K562 (cell line): ENCODE data around the gene RHOBTB3. TPM values are rescaled to one million over a fixed set of nuclear protein-coding genes. Genes with fewer than 3 reads are reported as not detected.

ENCODE experiments used
- ATAC-seq: fragments of 200-7000 bp; cut with Tn5 transposase; 3 replicates; pipeline ENCODE4 v1.9.1; 2020; ENCODE audit warnings: moderate library complexity
- BruUV-seq: library from RNA; stranded (reverse); fragments of 400-500 nt; replicated peaks from 2 replicates; lab custom pipeline; 2021; lab: Mats Ljungman, UMichigan
- CTCF ChIA-PET: fragments of 300-600 bp; formaldehyde crosslinking; extraction: SDS; loops from one replicate; lab custom pipeline; 2021; ENCODE audit warnings: low intra/inter-chr PET ratio; lab: Yijun Ruan, JAX
- POLR2A ChIA-PET: fragments of 300-600, 350-650 bp; sonication (Branson Sonifier 250); formaldehyde crosslinking; extraction: SDS; loops from one replicate; lab custom pipeline; 2021; ENCODE audit warnings: antibody characterized with exemption, inconsistent platforms; lab: Yijun Ruan, JAX
- DNase-seq, 4 experiments: peaks; one replicate each; pipeline versions ENCODE4 v3.0.0 to v3.0.0-alpha.2; 2011 to 2018; ENCODE audit warnings: low spot score in 3 of 4, mixed read lengths in 3 of 4; ENCODE audit errors: extremely low read depth in 1 of 4
- FAIRE-seq: peaks from 2 replicates; lab custom pipeline; 2011; peaks lifted over from hg19 to GRCh38; lab: Jason Lieb, UNC
- H2AFZ ChIP-seq: 2 replicates; pipeline ENCODE4 v1.6.0; 2011; ENCODE audit warnings: low read depth, low read length, control low read depth, inconsistent platforms
- H3K27ac ChIP-seq: fragments of 200-600 bp; 3 replicates; pipeline ENCODE4 v1.8.0; 2011; ENCODE audit warnings: low read depth, mild to moderate bottlenecking, control low read depth, inconsistent platforms, low read length, moderate library complexity, mixed read lengths; ENCODE audit errors: extremely low read depth
- H3K27me3 ChIP-seq, 2 experiments: fragments of 300-600 bp in 1 of 2; 2 replicates in 1 of 2; 3 replicates in 1 of 2; pipeline versions ENCODE4 v1.6.0 to v1.8.0; 2011; ENCODE audit warnings: inconsistent platforms in 2 of 2, low read length in 2 of 2, mild to moderate bottlenecking in 1 of 2, mixed read lengths in 1 of 2, moderate library complexity in 1 of 2; ENCODE audit not compliant: control insufficient read depth in 2 of 2, insufficient read depth in 2 of 2
- H3K36me3 ChIP-seq: fragments of 300-600 bp; 3 replicates; pipeline ENCODE4 v1.8.0; 2011; ENCODE audit warnings: mild to moderate bottlenecking, low read length, inconsistent platforms; ENCODE audit not compliant: control insufficient read depth, insufficient read depth
- H3K4me1 ChIP-seq, 2 experiments: fragments of 200-600 bp in 1 of 2; replicated peaks in 1 of 2; 2 replicates in 1 of 2; 3 replicates in 1 of 2; pipeline versions ENCODE4 v1.5.1 to v1.8.0; 2011; ENCODE audit warnings: inconsistent platforms in 2 of 2, low read length in 2 of 2, mild to moderate bottlenecking in 1 of 2, mixed read lengths in 1 of 2, moderate library complexity in 1 of 2; ENCODE audit not compliant: control insufficient read depth in 2 of 2, insufficient read depth in 2 of 2
- H3K4me2 ChIP-seq: 2 replicates; pipeline ENCODE4 v1.6.1; 2011; ENCODE audit warnings: low read length, control low read depth, inconsistent platforms, mixed read lengths; ENCODE audit not compliant: insufficient read depth
- H3K4me3 ChIP-seq: fragments of 200-600 bp; sonication (generic), shearing (Covaris generic); 2 replicates; pipeline ENCODE4 v1.5.1; 2016; ENCODE audit warnings: control low read depth, inconsistent platforms
- H3K79me2 ChIP-seq: fragments of 200-600 bp; 3 replicates; pipeline ENCODE4 v1.8.0; 2011; ENCODE audit warnings: low read length, inconsistent platforms; ENCODE audit not compliant: control insufficient read depth, insufficient read depth
- H3K9ac ChIP-seq, 2 experiments: 2 replicates each; pipeline versions ENCODE4 v1.6.0 to v1.6.1; 2011; ENCODE audit warnings: low read depth in 2 of 2, low read length in 2 of 2, control low read depth in 1 of 2, inconsistent platforms in 1 of 2, mild to moderate bottlenecking in 1 of 2, mixed read lengths in 1 of 2; ENCODE audit not compliant: insufficient read depth in 1 of 2
- H3K9me1 ChIP-seq: one replicate; pipeline ENCODE4 v1.6.0; 2011; ENCODE audit warnings: inconsistent platforms, mild to moderate bottlenecking, low read length, moderate library complexity; ENCODE audit not compliant: control insufficient read depth, insufficient read depth
- H3K9me3 ChIP-seq: replicated peaks from 2 replicates; pipeline ENCODE4 v1.5.1; 2011; ENCODE audit warnings: low read depth, low read length, inconsistent platforms; ENCODE audit not compliant: control insufficient read depth, insufficient read depth
- H4K20me1 ChIP-seq: replicated peaks from 2 replicates; pipeline ENCODE4 v1.6.1; 2011; ENCODE audit warnings: low read length, inconsistent platforms, mixed read lengths; ENCODE audit not compliant: control insufficient read depth, insufficient read depth
- C11orf30 ChIP-seq: fragments of 450-650 bp; IDR thresholded peaks from 2 replicates; pipeline ENCODE4 v1.6.1; 2016; ENCODE audit warnings: low read depth, mild to moderate bottlenecking
- CREB3 ChIP-seq: fragments of 450-650 bp; conservative IDR thresholded peaks from 2 replicates; pipeline ENCODE4 v1.6.1; 2016; ENCODE audit warnings: missing genetic modification characterization, low read depth, mild to moderate bottlenecking, missing compliant biosample characterization, moderate library complexity
- CXXC5 ChIP-seq: fragments of 250-450 bp; sonication (Bioruptor Pico); IDR thresholded peaks from 2 replicates; pipeline ENCODE4 v1.8.0; 2022; ENCODE audit warnings: inconsistent platforms, mild to moderate bottlenecking, moderate library complexity
- E2F6 ChIP-seq, 2 experiments: IDR thresholded peaks; 2 replicates each; pipeline ENCODE4 v1.6.1; 2011; ENCODE audit warnings: borderline replicate concordance in 1 of 2, control low read depth in 1 of 2, low read depth in 1 of 2, low read length in 1 of 2, mild to moderate bottlenecking in 1 of 2, mixed read lengths in 1 of 2, moderate library complexity in 1 of 2; ENCODE audit not compliant: insufficient read depth in 1 of 2, insufficient read length in 1 of 2, poor library complexity in 1 of 2, severe bottlenecking in 1 of 2; ENCODE audit errors: extremely low read depth in 1 of 2
- HMBOX1 ChIP-seq: sonication (generic); IDR thresholded peaks from 2 replicates; pipeline ENCODE4 v1.6.1; 2016
- HSF4 ChIP-seq: fragments of 250-450 bp; sonication (Bioruptor Pico); IDR thresholded peaks from 2 replicates; pipeline ENCODE4 v2.1.2; 2022; ENCODE audit warnings: mild to moderate bottlenecking, moderate library complexity, borderline replicate concordance
- L3MBTL2 ChIP-seq: fragments of 450-650 bp; IDR thresholded peaks from 2 replicates; pipeline ENCODE4 v1.6.1; 2016; ENCODE audit warnings: mild to moderate bottlenecking, moderate library complexity
- MTF1 ChIP-seq: fragments of 250-450 bp; sonication (Bioruptor Pico); IDR thresholded peaks from 2 replicates; pipeline ENCODE4 v1.9.0; 2021; ENCODE audit warnings: moderate library complexity, mild to moderate bottlenecking, inconsistent platforms, borderline replicate concordance
- NCOA2 ChIP-seq, 2 experiments: fragments of 450-650 bp; IDR thresholded peaks; 2 replicates each; pipeline ENCODE4 v1.6.1; 2018; ENCODE audit warnings: mild to moderate bottlenecking in 2 of 2, moderate library complexity in 1 of 2; ENCODE audit not compliant: partially characterized antibody in 2 of 2
- PYGO2 ChIP-seq: fragments of 450-650 bp; IDR thresholded peaks from 2 replicates; pipeline ENCODE4 v1.6.1; 2016; ENCODE audit warnings: mild to moderate bottlenecking, missing genetic modification characterization, moderate library complexity, missing compliant biosample characterization
- RBBP5 ChIP-seq: fragments of 200-600 bp; sonication (generic); IDR thresholded peaks from 2 replicates; pipeline ENCODE4 v1.6.1; 2012; ENCODE audit warnings: borderline replicate concordance, mild to moderate bottlenecking, low read length, control low read depth, inconsistent platforms; ENCODE audit not compliant: insufficient read depth, poor library complexity, severe bottlenecking
- SPI1 ChIP-seq: IDR thresholded peaks from 2 replicates; pipeline ENCODE4 v1.6.1; 2011; ENCODE audit warnings: low read depth, low read length, control low read depth, borderline replicate concordance
- ZBTB17 ChIP-seq: fragments of 450-650 bp; formaldehyde crosslinking; IDR thresholded peaks from 2 replicates; pipeline ENCODE4 v1.4.0; 2020; ENCODE audit warnings: mild to moderate bottlenecking
- ZKSCAN8 ChIP-seq: fragments of 200-800 bp; sonication (Bioruptor generic); IDR thresholded peaks from 2 replicates; pipeline ENCODE4 v1.6.1; 2016; ENCODE audit warnings: missing genetic modification characterization, missing compliant biosample characterization
- ZNF589 ChIP-seq: fragments of 200-800 bp; sonication (Bioruptor generic); IDR thresholded peaks from 2 replicates; pipeline ENCODE4 v1.6.1; 2016; ENCODE audit warnings: low read depth, missing genetic modification characterization, missing compliant biosample characterization
- ZNF766 ChIP-seq: fragments of 200-800 bp; sonication (Bioruptor generic); conservative IDR thresholded peaks from 2 replicates; pipeline ENCODE4 v1.6.1; 2016; ENCODE audit warnings: missing genetic modification characterization, missing compliant biosample characterization
- WGBS: fragments of 100-300 bp; shearing (Covaris generic); methylation state at CpG from one replicate; pipeline ENCODE4 v1.1.6; 2016; ENCODE audit warnings: low coverage, mixed read lengths; ENCODE audit not compliant: insufficient coverage; ENCODE audit errors: missing lambda C conversion rate; 5-methylcytosine and 5-hydroxymethylcytosine counted together
- in situ Hi-C: fragments of 300-500 bp; cut with MboI; formaldehyde crosslinking; loops from 4 replicates; pipeline ENCODE4 v1.15.0; 2018; ENCODE audit warnings: inconsistent platforms, mixed read lengths
- intact Hi-C: fragments of 100-400 bp; cut with micrococcal nuclease; formaldehyde crosslinking; loops from 2 replicates; pipeline ENCODE4 v1.14.2; 2022
- polyA plus RNA-seq, 8 experiments: library from polyadenylated mRNA; depleted of rRNA in 4 of 8; stranded (reverse) in 5 of 8; unstranded in 3 of 8; fragments of >200 nt; fragmentation: Nextera tagmentation in 2 of 8; fragmentation: Illumina TruSeq in 1 of 8; extraction: Ambion mirVana in 2 of 8; extraction: Trizol in 1 of 8; gene quantifications; 2 replicates each; pipeline versions ENCODE4 v1.2.1 to v1.2.3, GENCODE V29; 2011 to 2014; ENCODE audit warnings: inconsistent platforms in 1 of 8, missing spikeins in 1 of 8
- total RNA-seq, 7 experiments: library from RNA; depleted of rRNA in 6 of 7; stranded (reverse); fragments of >200 nt in 6 of 7; fragmentation: Illumina TruSeq in 2 of 7; extraction: Trizol in 2 of 7; gene quantifications; 2 replicates each; pipeline versions ENCODE4 v1.2.1 to v1.2.3, GENCODE V29; 2011 to 2021; ENCODE audit warnings: low replicate concordance in 1 of 7

The RHOBTB3 gene
- total and polyA plus RNA-seq, 9 of the 15 experiments (the other 6 are each of a cell fraction or from before 2014, with no cell fraction given), result 39.7 to 143 (median 115) TPM

- ChIA-PET POLR2A (interaction anchor here (0.6 to 6.1 kb wide), 9 partner anchors 8 to 833 kb away, joined by 3 to 41 read pairs (median 6); partner anchors contain the start of gene RFESD), CTCF (no interaction called here)
- 0 out of 3 replicates have a peak, but pooled peaks cover under 1% of the 10 kb centered on the region for H3K36me3 ChIP-seq
- H3K27me3 ChIP-seq, result no peaks in the 10 kb centered on the region; a peak in 1 of 5 replicates
- no peak for ATAC-seq
- H3K9me3 ChIP-seq, result no peaks in the 10 kb centered on the region
- no peaks in the 10 kb centered on the region for H3K9me1 ChIP-seq
- H4K20me1 ChIP-seq, result no peaks in the 10 kb centered on the region
- FAIRE-seq, result no peak
- peak overlapping the region; percentile 69 for H2AFZ ChIP-seq
- peak overlapping the region; percentile 57 for H3K4me2 ChIP-seq
- in situ Hi-C loops, result loop anchor here (5.0 kb wide), 1 partner anchor 60 kb away; no protein-coding TSS in a partner anchor
- DNase-seq, result no peak
- no TSS peak for BruUV-seq
- H3K27ac ChIP-seq, result peak overlapping the region; percentile 85
- peak overlapping the region; percentile 61 to 92; a peak in 3 of 4 replicates for H3K9ac ChIP-seq
- intact Hi-C loops, result loop anchor here (10.0 kb wide), 2 partner anchors 172 to 208 kb away; partner anchors contain the start of genes ARSK and SKIC3
- H3K79me2 ChIP-seq, result peaks cover 28% of the 10 kb centered on the region
- no peak overlapping the region for H3K4me3 ChIP-seq
- 14% methylated on average over 5 of the region's 5 CpGs for WGBS
- peaks cover 34 to 54% of the 10 kb centered on the region in 2 experiments for H3K4me1 ChIP-seq
- TF ChIP-seq PYGO2 (tag) (0 out of 2 replicates have a peak, but pooled peaks have one; percentile 9), L3MBTL2 (0 out of 2 replicates have a peak, but pooled peaks have one; percentile 11), RBBP5 (peak; percentile 23), ZNF589 (peak; percentile 50; the same call in 1 of the 2 replicates), C11orf30 (peak; percentile 24; the same call in 1 of the 2 replicates), ZKSCAN8 (0 out of 2 replicates have a peak, but pooled peaks have one; percentile 34), MTF1 (no peak), HSF4 (CRISPR knock-in tag) (no peak), ZBTB17 (CRISPR knock-in tag) (no peak), E2F6 (IDR thresholded peaks at IDR 0.05; ENCODE audit: borderline replicate concordance in 1 of 2, extremely low read depth in 1 of 2, insufficient read depth in 1 of 2, insufficient read length in 1 of 2, low read depth in 1 of 2, low read length in 1 of 2, poor library complexity in 1 of 2, severe bottlenecking in 1 of 2) (no peak), SPI1 (0 out of 2 replicates have a peak, but pooled peaks have one; percentile 38), NCOA2 (IDR thresholded peaks at IDR 0.05; ENCODE audit: partially characterized antibody in 2 of 2) (no peak), ZNF766 (CRISPR knock-in tag) (peak; percentile 61; the same call in 1 of the 2 replicates), CXXC5 (CRISPR knock-in tag) (0 out of 2 replicates have a peak, but pooled peaks have one; percentile 18), HMBOX1 (peak; percentile 56; the same call in 1 of the 2 replicates), CREB3 (tag) (0 out of 2 replicates have a peak, but pooled peaks have one; percentile 27)
Observed at GRCh38 chr5:95726811-95727763, 4.0 kb upstream of the RHOBTB3 start.
